Skin epidermis (tissue), 12 donors: ENCODE results near the gene INPP5F.
"Not testable (repeated sequence)": the region's sequence is repeated elsewhere in the genome, so short reads cannot be mapped to it uniquely, and the experiment has no call there.

Source experiments
- H3K27ac ChIP-seq, 21 experiments: fragments of 200-600 bp; sonication (generic) in 11 of 21; one replicate each; pipeline ENCODE4 v1.5.0; 2020; ENCODE audit warnings: mild to moderate bottlenecking in 3 of 21, inconsistent platforms in 2 of 21, moderate library complexity in 2 of 21
- H3K4me3 ChIP-seq, 7 experiments: fragments of 200-600 bp; sonication (generic) in 2 of 7; one replicate each; pipeline ENCODE4 v1.5.0; 2020; ENCODE audit warnings: inconsistent platforms in 2 of 7, mild to moderate bottlenecking in 2 of 7, moderate library complexity in 1 of 7

Gene INPP5F

GRCh38 chr10:119768455-119769094 lies 42.7 kb downstream of the INPP5F start:
- Histone ChIP-seq H3K4me3 (no peak overlapping the region), H3K27ac (no peak overlapping the region)

- peak overlapping the region in 6 of 21 experiments; percentile 6 to 46 (median 28) for H3K27ac ChIP-seq
- no peak overlapping the region for H3K4me3 ChIP-seq
These were observed 44.0 kb downstream of the INPP5F start for GRCh38 chr10:119769886-119770285.

- peak overlapping the region in 3 of 21 experiments; percentile 16 to 32 (median 21) for H3K27ac ChIP-seq
These were observed 45.1 kb downstream of the INPP5F start for GRCh38 chr10:119770928-119771327.

GRCh38 chr10:119772334-119772733 lies 46.5 kb downstream of the INPP5F start:
- H3K4me3 ChIP-seq: no peak overlapping the region
- no peak overlapping the region for H3K27ac ChIP-seq

More at GRCh38 chr10:119770928-119771327, 45.1 kb downstream of the INPP5F start:
- H3K4me3 ChIP-seq: no peak overlapping the region

GRCh38 chr10:119773041-119773440 lies 47.2 kb downstream of the INPP5F start:
- not testable (repeated sequence) for H3K27ac ChIP-seq, H3K4me3 ChIP-seq

- Histone ChIP-seq H3K4me3 (no peak overlapping the region), H3K27ac (no peak overlapping the region)
These were observed 49.7 kb downstream of the INPP5F start for GRCh38 chr10:119775529-119775928.

- Histone ChIP-seq H3K4me3 (no peak overlapping the region), H3K27ac (no peak overlapping the region)
These were observed 50.7 kb downstream of the INPP5F start for GRCh38 chr10:119776536-119776935.

- H3K4me3 ChIP-seq: no peak overlapping the region
- H3K27ac ChIP-seq: no peak overlapping the region
These were observed 51.8 kb downstream of the INPP5F start for GRCh38 chr10:119777686-119778085.

GRCh38 chr10:119778776-119779445 lies 53.1 kb downstream of the INPP5F start:
- Histone ChIP-seq H3K4me3 (no peak overlapping the region), H3K27ac (no peak overlapping the region)

- H3K27ac ChIP-seq: no peak overlapping the region
- H3K4me3 ChIP-seq: no peak overlapping the region
These were observed 55.1 kb downstream of the INPP5F start for GRCh38 chr10:119780879-119781480.

- Histone ChIP-seq H3K27ac (no peak overlapping the region), H3K4me3 (no peak overlapping the region)
These were observed 55.6 kb downstream of the INPP5F start for GRCh38 chr10:119781498-119781897.

- no peak overlapping the region for H3K4me3 ChIP-seq
- H3K27ac ChIP-seq: peak overlapping the region in 4 of 21 experiments; percentile 2 to 14 (median 10)
These were observed 57.3 kb downstream of the INPP5F start for GRCh38 chr10:119782981-119783664.

GRCh38 chr10:119783665-119784027 lies 57.8 kb downstream of the INPP5F start:
- no peak overlapping the region for H3K4me3 ChIP-seq
- H3K27ac ChIP-seq: peak overlapping the region in 2 of 21 experiments; percentile 12 to 17

- peak overlapping the region in 2 of 21 experiments; percentile 12 to 17 for H3K27ac ChIP-seq
These were observed 58.7 kb downstream of the INPP5F start for GRCh38 chr10:119784340-119785067.

GRCh38 chr10:119786117-119786769 lies 60.4 kb downstream of the INPP5F start:
- Histone ChIP-seq H3K4me3 (no peak overlapping the region), H3K27ac (peak overlapping the region in 1 of 21 experiments; percentile 47)

More at GRCh38 chr10:119784340-119785067, 58.7 kb downstream of the INPP5F start:
- no peak overlapping the region for H3K4me3 ChIP-seq

GRCh38 chr10:119795101-119795500 lies 69.3 kb downstream of the INPP5F start:
- H3K4me3 ChIP-seq, H3K27ac ChIP-seq: not testable (repeated sequence)

- Histone ChIP-seq H3K27ac (peak overlapping the region in 1 of 21 experiments; percentile 49), H3K4me3 (no peak overlapping the region)
These were observed 70.2 kb downstream of the INPP5F start for GRCh38 chr10:119796039-119796438.

- Histone ChIP-seq H3K4me3 (no peak overlapping the region), H3K27ac (no peak overlapping the region)
These were observed 75.3 kb downstream of the INPP5F start for GRCh38 chr10:119801176-119801575.

- H3K4me3 ChIP-seq: no peak overlapping the region
- H3K27ac ChIP-seq: no peak overlapping the region
These were observed 76.2 kb downstream of the INPP5F start for GRCh38 chr10:119801998-119802538.
